Activated naive CD8-positive, alpha-beta T cell treated with anti-CD3 and anti-CD28 coated beads, Interleukin-2, amount 10 ng/mL, durations not matched to agents 7 days and 5 days (primary cell): ENCODE results near the gene SLC9A9. TPM values are rescaled to one million over a fixed set of nuclear protein-coding genes. Genes with fewer than 3 reads are reported as not detected.

Experiments
- ATAC-seq: fragments of 150-1000 bp; cut with Tn5 transposase; one replicate; pipeline ENCODE4 v1.10.0; 2021; ENCODE audit warnings: low read depth, moderate library complexity
- POLR2A ChIA-PET: fragments of 350-600 bp; sonication (Branson Sonifier 250); formaldehyde crosslinking; loops from one replicate; lab custom pipeline; 2021; ENCODE audit warnings: antibody characterized with exemption; lab: Charles Lee
- DNase-seq: peaks from one replicate; pipeline ENCODE4 v3.0.0; 2021
- H3K27ac Mint-ChIP-seq: one replicate; pipeline ENCODE4 v1.8.0; 2022; ENCODE audit warnings: mild to moderate bottlenecking, mixed read lengths
- H3K27me3 Mint-ChIP-seq: one replicate; pipeline ENCODE4 v1.8.0; 2022; ENCODE audit warnings: mild to moderate bottlenecking, moderate library complexity, mixed read lengths
- H3K36me3 Mint-ChIP-seq: one replicate; pipeline ENCODE4 v1.8.0; 2021; ENCODE audit warnings: mild to moderate bottlenecking, mixed read lengths
- H3K4me1 Mint-ChIP-seq: one replicate; pipeline ENCODE4 v1.8.0; 2021; ENCODE audit warnings: mixed read lengths
- H3K4me3 Mint-ChIP-seq: one replicate; pipeline ENCODE4 v1.8.0; 2022; ENCODE audit warnings: mild to moderate bottlenecking, moderate library complexity, mixed read lengths
- H3K9me3 Mint-ChIP-seq: one replicate; pipeline ENCODE4 v1.8.0; 2021; ENCODE audit warnings: mixed read lengths
- total RNA-seq, 2 experiments: library from RNA; stranded (reverse); gene quantifications; one replicate each; pipeline ENCODE4 v1.2.3, GENCODE V29; 2021

SLC9A9 gene
- total RNA-seq, 2 experiments from 2014 or later, result 9.9 to 13.2 TPM

GRCh38 chr3:143331350-143331749 lies 516.9 kb downstream of the SLC9A9 start:
- H3K4me1 Mint-ChIP-seq, result peaks cover 7% of the 10 kb centered on the region
- no peaks in the 10 kb centered on the region for H3K27me3 Mint-ChIP-seq
- no peak overlapping the region for H3K27ac Mint-ChIP-seq
- DNase-seq (no peak), ATAC-seq (no peak)
- POLR2A ChIA-PET, result no interaction called here
- H3K4me3 Mint-ChIP-seq, result no peak overlapping the region
- H3K9me3 Mint-ChIP-seq, result peaks cover 2% of the 10 kb centered on the region
- H3K36me3 Mint-ChIP-seq, result peaks cover 1% of the 10 kb centered on the region

DNA sequence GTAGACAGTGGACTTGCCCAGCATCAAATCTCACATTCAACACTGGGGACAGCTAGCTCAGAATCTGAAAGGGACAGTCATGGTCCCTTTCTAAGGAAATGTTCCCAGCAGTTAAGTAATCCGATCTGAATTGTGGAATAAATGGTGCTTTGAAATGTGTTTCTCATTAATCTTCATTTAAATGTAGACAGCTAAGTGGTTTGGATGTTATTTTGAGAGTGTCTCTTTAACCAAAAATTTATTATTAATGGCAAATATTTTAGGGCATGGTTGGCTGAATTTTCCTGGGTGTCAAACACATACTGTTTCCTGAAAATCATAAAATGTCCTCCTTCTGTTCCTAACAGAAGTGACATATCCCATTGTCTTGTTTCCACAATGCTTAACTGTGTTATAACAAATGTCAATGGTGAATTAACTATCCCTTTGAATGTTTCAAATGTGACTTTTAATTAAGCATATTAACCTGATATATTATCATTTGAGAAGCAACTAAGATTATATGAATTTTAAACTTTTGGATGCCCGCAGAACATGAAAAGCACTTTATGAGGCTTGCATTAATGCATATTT lies 517.9 kb downstream of the SLC9A9 start:
- ATAC-seq (no peak), DNase-seq (no peak)
- H3K4me1 Mint-ChIP-seq, result peaks cover 7% of the 10 kb centered on the region
- H3K27ac Mint-ChIP-seq, result no peak overlapping the region
- peaks cover 1% of the 10 kb centered on the region for H3K36me3 Mint-ChIP-seq
- H3K9me3 Mint-ChIP-seq, result peaks cover 2% of the 10 kb centered on the region
- H3K27me3 Mint-ChIP-seq, result no peaks in the 10 kb centered on the region
- POLR2A ChIA-PET, result no interaction called here
- no peak overlapping the region for H3K4me3 Mint-ChIP-seq

DNA sequence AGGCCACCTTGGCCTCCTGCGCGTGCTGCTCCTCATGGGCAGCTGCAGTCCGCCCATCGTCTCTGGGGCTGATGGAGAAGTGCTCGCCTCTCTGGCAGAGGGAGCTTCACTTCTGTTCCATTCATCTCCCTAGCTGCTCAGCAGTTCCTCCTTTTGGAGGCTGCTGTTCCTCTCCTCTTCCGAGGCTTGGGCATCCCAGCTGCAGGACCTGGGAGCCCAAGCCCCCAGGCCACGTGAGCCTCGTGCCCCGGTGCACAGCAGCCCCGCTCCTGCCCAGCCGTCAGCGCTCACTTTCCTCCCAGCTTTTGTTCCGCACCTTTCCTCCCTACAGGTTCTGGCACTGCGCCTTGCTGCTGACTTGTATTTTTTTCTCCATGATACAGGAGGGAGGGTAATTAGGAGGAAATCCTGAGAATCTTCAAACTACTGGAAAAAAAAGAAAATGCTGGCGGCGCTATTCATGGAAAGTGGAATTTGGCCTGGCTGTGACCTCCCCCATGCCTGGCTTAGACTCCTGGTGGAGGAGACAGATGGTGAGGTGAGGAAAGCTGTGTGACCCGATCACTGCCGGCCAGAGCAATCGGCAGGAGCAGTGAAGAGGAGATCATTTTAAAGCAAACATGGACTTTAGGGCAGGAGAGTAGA lies 518.6 kb downstream of the SLC9A9 start:
- no peaks in the 10 kb centered on the region for H3K27me3 Mint-ChIP-seq
- H3K9me3 Mint-ChIP-seq, result peaks cover 3% of the 10 kb centered on the region
- no peak overlapping the region for H3K4me3 Mint-ChIP-seq
- H3K4me1 Mint-ChIP-seq, result peaks cover 7% of the 10 kb centered on the region
- peaks cover 4% of the 10 kb centered on the region for H3K36me3 Mint-ChIP-seq
- POLR2A ChIA-PET, result no interaction called here
- H3K27ac Mint-ChIP-seq, result no peak overlapping the region
- no peak for DNase-seq
- no peak for ATAC-seq

DNA sequence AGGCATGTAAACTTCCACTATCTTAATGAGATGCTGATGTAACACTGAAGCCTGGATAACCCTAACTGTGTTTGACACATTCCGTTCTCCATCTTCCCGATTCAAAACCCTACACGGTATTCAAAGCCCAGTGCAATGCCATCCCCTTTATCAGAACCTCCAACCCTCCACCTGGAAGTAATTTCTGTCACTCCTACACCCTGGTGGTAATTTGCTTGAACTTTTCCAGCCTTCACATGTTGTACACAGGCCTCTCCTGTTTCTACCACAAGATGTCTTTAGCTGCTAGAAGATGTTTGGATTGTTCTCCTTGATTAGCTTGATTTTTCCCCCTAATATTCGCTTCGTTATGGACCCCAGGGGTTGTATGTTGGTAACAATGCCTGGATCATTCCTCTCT lies 519.8 kb downstream of the SLC9A9 start:
- no peak for DNase-seq
- Mint-ChIP-seq H3K4me3 (no peak overlapping the region), H3K36me3 (peaks cover 2% of the 10 kb centered on the region), H3K9me3 (peaks cover 3% of the 10 kb centered on the region), H3K27me3 (no peaks in the 10 kb centered on the region), H3K4me1 (peaks cover 7% of the 10 kb centered on the region), H3K27ac (no peak overlapping the region)
- ATAC-seq, result no peak
- POLR2A ChIA-PET, result no interaction called here

GRCh38 chr3:143326983-143327778 lies 521.1 kb downstream of the SLC9A9 start:
- DNase-seq, result no peak
- POLR2A ChIA-PET, result no interaction called here
- Mint-ChIP-seq H3K27me3 (no peaks in the 10 kb centered on the region), H3K9me3 (peaks cover 3% of the 10 kb centered on the region), H3K36me3 (peaks cover 4% of the 10 kb centered on the region), H3K4me1 (peaks cover 7% of the 10 kb centered on the region), H3K27ac (no peak overlapping the region), H3K4me3 (no peak overlapping the region)
- ATAC-seq, result no peak

DNA sequence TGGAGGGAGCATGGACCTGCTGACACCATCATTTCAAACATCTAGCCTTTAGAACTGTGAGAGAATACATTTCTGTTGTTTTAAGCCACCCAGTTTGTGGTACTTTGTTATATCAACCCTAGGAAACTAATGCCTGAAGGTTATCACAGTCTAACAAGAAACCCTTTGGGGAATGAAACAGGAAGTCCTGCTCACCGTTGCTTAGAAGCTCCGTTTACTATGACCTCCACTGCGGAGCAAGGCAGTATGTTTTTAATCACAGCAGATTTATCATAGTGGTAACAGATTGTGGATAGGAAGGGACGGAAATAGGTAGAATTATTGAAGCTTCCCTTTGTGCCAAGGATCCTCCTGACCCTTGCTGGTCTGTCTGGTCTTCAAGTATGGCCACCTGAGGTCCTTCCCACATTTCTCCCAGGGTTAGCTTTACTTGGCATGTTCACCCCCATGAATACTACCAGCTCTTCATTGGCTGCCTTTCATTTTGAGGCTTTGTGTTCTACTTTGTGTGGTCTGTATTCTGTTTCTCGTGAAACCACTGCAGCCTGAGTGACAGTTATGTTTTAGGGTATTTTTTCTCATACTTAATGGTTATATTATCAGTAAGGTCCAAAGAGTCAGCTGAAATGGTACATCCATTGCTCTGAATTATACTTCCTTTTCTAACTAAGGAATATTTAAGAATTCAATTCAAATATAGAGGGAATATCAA lies 527.1 kb downstream of the SLC9A9 start:
- no peak for ATAC-seq
- DNase-seq, result no peak
- Mint-ChIP-seq H3K9me3 (peaks cover 2% of the 10 kb centered on the region), H3K27me3 (no peaks in the 10 kb centered on the region), H3K27ac (no peak overlapping the region), H3K4me3 (no peak overlapping the region), H3K4me1 (peaks cover 1% of the 10 kb centered on the region), H3K36me3 (peaks cover 4% of the 10 kb centered on the region)
- POLR2A ChIA-PET, result no interaction called here

GRCh38 chr3:143315766-143316165 lies 532.5 kb downstream of the SLC9A9 start:
- DNase-seq (no peak), ATAC-seq (no peak)
- H3K9me3 Mint-ChIP-seq, result no peaks in the 10 kb centered on the region
- H3K27me3 Mint-ChIP-seq, result no peaks in the 10 kb centered on the region
- H3K27ac Mint-ChIP-seq, result no peak overlapping the region
- peaks cover 2% of the 10 kb centered on the region for H3K4me1 Mint-ChIP-seq
- H3K4me3 Mint-ChIP-seq, result no peak overlapping the region
- POLR2A ChIA-PET, result no interaction called here
- no peaks in the 10 kb centered on the region for H3K36me3 Mint-ChIP-seq

DNA sequence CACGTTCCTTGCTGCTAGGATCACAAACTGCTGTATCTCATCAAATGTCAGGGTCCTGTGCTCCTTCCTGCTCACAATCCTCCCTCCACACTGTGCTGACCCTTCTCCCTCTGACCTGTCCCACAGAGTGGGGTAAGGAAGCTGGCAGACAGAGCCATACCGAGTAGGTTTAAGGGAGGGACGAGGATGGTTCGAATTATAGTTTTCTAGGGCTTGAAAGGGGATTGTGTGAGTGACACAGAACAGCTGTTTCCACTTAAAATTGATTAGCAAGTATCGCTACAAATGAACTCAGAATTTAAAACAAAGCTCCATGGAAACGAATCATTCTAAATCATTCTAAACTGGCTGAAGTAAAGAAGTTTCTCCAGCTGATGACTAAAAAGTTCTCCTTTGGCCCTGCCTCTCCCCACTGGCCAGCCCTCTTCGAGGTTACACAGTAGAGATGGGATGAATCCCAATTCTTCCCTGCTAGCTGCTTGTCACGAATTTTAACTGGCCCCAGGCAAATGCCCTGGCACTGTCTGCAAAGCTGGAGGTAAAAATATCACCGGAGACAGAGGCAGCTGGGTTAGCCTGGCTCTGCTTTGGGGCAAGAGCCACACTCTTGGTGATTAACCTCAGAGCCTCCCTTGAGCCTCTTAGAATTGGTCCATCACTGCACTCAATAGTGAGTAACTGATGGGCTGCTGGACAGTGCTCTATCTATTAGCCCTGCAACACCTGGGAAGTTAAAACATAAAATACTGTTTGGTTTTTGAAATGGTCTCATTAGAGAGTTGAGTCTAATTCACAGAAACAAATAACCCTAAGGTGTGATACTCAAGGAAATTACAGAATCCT lies 533.8 kb downstream of the SLC9A9 start:
- no peak overlapping the region for H3K27ac Mint-ChIP-seq
- ATAC-seq (no peak), DNase-seq (no peak)
- no peaks in the 10 kb centered on the region for H3K27me3 Mint-ChIP-seq
- no peaks in the 10 kb centered on the region for H3K36me3 Mint-ChIP-seq
- H3K9me3 Mint-ChIP-seq, result no peaks in the 10 kb centered on the region
- POLR2A ChIA-PET, result no interaction called here
- no peak overlapping the region for H3K4me3 Mint-ChIP-seq
- H3K4me1 Mint-ChIP-seq, result peaks cover 2% of the 10 kb centered on the region

DNA sequence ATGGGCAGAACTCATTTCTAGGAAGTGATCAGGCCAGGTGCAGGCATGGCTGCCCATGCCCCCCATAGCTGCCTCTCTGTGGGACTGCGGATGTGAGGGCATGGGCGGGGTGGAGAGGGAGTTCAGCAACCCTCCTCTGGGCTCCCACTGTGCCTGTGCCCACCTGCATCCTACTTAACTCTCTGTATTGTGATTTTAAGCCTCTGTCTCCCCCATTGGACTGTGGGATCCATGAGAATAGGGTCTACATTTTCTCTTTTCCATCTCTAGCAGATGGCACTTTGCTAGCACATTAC lies 534.4 kb downstream of the SLC9A9 start:
- Mint-ChIP-seq H3K4me1 (peaks cover 2% of the 10 kb centered on the region), H3K36me3 (no peaks in the 10 kb centered on the region), H3K4me3 (no peak overlapping the region), H3K27me3 (no peaks in the 10 kb centered on the region), H3K9me3 (no peaks in the 10 kb centered on the region), H3K27ac (no peak overlapping the region)
- DNase-seq, result no peak
- POLR2A ChIA-PET, result no interaction called here
- no peak for ATAC-seq

GRCh38 chr3:143313025-143313892 lies 535.0 kb downstream of the SLC9A9 start:
- no peak overlapping the region for H3K4me3 Mint-ChIP-seq
- H3K9me3 Mint-ChIP-seq, result no peaks in the 10 kb centered on the region
- POLR2A ChIA-PET, result no interaction called here
- no peak overlapping the region for H3K27ac Mint-ChIP-seq
- H3K4me1 Mint-ChIP-seq, result peaks cover 2% of the 10 kb centered on the region
- ATAC-seq (no peak), DNase-seq (no peak)
- no peaks in the 10 kb centered on the region for H3K36me3 Mint-ChIP-seq
- H3K27me3 Mint-ChIP-seq, result no peaks in the 10 kb centered on the region

DNA sequence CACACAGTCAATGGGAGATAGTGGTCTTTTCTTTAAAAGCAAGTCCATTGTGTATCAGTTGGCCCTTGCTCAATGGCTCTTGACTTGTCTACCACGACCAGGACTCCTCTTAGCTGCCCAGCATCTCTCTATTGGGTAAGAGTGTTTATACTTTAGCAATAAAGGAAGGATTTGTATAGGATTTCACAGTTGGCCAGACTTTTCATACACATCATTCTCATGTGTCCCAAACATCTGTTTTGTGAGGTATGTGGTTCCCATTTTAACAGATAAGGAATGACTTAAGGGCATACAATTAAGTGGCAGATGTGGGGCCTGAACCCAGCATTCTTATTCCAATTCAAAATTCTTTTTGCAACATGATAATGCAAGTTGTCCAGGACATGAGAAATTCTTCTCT lies 537.2 kb downstream of the SLC9A9 start:
- Mint-ChIP-seq H3K4me1 (peaks cover 4% of the 10 kb centered on the region), H3K36me3 (no peaks in the 10 kb centered on the region), H3K9me3 (no peaks in the 10 kb centered on the region), H3K4me3 (no peak overlapping the region), H3K27me3 (no peaks in the 10 kb centered on the region), H3K27ac (no peak overlapping the region)
- no peak for DNase-seq
- no peak for ATAC-seq
- POLR2A ChIA-PET, result no interaction called here

DNA sequence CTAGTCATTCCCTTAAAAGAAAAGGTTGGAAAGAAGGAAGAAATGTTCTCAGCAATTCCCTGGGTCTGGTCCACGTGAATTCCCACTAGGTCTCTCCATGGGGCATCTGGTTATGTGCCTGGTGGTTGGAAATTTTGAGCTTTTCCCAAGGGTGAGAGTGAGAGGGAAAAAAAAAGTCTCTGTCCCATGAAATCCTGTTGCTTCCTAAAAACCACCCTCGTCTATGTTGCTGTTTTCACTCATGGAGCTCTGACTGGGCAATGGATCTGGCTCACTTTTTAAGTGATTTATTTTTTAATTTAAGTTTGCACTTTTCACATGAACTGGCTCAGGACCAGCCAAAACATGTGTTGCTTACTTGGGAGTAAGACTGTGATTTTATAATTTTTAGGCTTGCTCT lies 538.6 kb downstream of the SLC9A9 start:
- POLR2A ChIA-PET, result no interaction called here
- Mint-ChIP-seq H3K27me3 (no peaks in the 10 kb centered on the region), H3K9me3 (no peaks in the 10 kb centered on the region), H3K27ac (no peak overlapping the region), H3K4me3 (no peak overlapping the region), H3K4me1 (peaks cover 4% of the 10 kb centered on the region), H3K36me3 (no peaks in the 10 kb centered on the region)
- ATAC-seq (no peak), DNase-seq (no peak)
